Glutamatergic neuron (in vitro differentiated cells): ENCODE results near the gene RFNG. TPM values are rescaled to one million over a fixed set of nuclear protein-coding genes. Genes with fewer than 3 reads are reported as not detected.
A peak's percentile ranks its signal among the peaks of the same experiment; 100 is the strongest.

Source experiments
- DNase-seq: peaks from one replicate; pipeline ENCODE4 v3.0.0; 2022
- H3K27ac Mint-ChIP-seq: one replicate; pipeline ENCODE4 v1.8.0; 2020; ENCODE audit warnings: mild to moderate bottlenecking, mixed read lengths, inconsistent platforms; ENCODE audit not compliant: unreplicated experiment
- H3K27me3 Mint-ChIP-seq: one replicate; pipeline ENCODE4 v1.8.0; 2020; ENCODE audit warnings: mild to moderate bottlenecking, moderate library complexity, mixed read lengths, inconsistent platforms; ENCODE audit not compliant: unreplicated experiment
- H3K36me3 Mint-ChIP-seq: one replicate; pipeline ENCODE4 v1.8.0; 2020; ENCODE audit warnings: mild to moderate bottlenecking, mixed read lengths, inconsistent platforms; ENCODE audit not compliant: unreplicated experiment
- H3K4me1 Mint-ChIP-seq: one replicate; pipeline ENCODE4 v1.8.0; 2020; ENCODE audit warnings: mild to moderate bottlenecking, low read depth, mixed read lengths, inconsistent platforms; ENCODE audit not compliant: unreplicated experiment
- H3K4me3 Mint-ChIP-seq: one replicate; pipeline ENCODE4 v1.8.0; 2020; ENCODE audit warnings: mild to moderate bottlenecking, mixed read lengths, inconsistent platforms; ENCODE audit not compliant: unreplicated experiment
- H3K9me3 Mint-ChIP-seq: one replicate; pipeline ENCODE4 v1.8.0; 2020; ENCODE audit warnings: mild to moderate bottlenecking, moderate library complexity, mixed read lengths, inconsistent platforms; ENCODE audit not compliant: unreplicated experiment
- CTCF ChIP-seq: fragments of 200-600 bp; sonication (generic); IDR thresholded peaks from one replicate; pipeline ENCODE4 v1.5.0; 2021; ENCODE audit not compliant: partially characterized antibody, unreplicated experiment
- total RNA-seq: library from RNA; stranded (reverse); fragmentation: NEBNext Ultra II Directional; extraction: Animal tissue kit (Norgen Biotek cat#: 25700); gene quantifications from one replicate; pipeline ENCODE4 v1.2.1, GENCODE V29; 2021; ENCODE audit not compliant: unreplicated experiment

RFNG gene
- total RNA-seq, 1 donor from 2014 or later: 50.8 TPM

- peak; percentile 97 for DNase-seq
- H3K36me3 Mint-ChIP-seq: no peaks in the 10 kb centered on the region
- H3K4me3 Mint-ChIP-seq: peak within 1 kb of the TSS; percentile 77
- peak; percentile 27 for TF ChIP-seq CTCF
- peaks cover 3% of the 10 kb centered on the region for H3K4me1 Mint-ChIP-seq
- peaks cover 7% of the 10 kb centered on the region for H3K27me3 Mint-ChIP-seq
- peaks cover 10% of the 10 kb centered on the region for H3K9me3 Mint-ChIP-seq
- peak within 1 kb of the TSS; percentile 64 for H3K27ac Mint-ChIP-seq
Observed at GRCh38 chr17:82098169-82098938, 46.7 kb upstream of the RFNG start, which contains the start of gene FASN. Gene FASN (minus strand): TSS chr17:82098236. CDS start chr17:82096445, 1,791 bp downstream.

GRCh38 chr17:82097919-82098168, 46.2 kb upstream of the RFNG start:
- Mint-ChIP-seq H3K27me3 (peaks cover 7% of the 10 kb centered on the region), H3K4me1 (peaks cover 3% of the 10 kb centered on the region), H3K27ac (no peak overlapping the region), H3K36me3 (no peaks in the 10 kb centered on the region), H3K4me3 (no peak overlapping the region), H3K9me3 (peaks cover 10% of the 10 kb centered on the region)
- no peak for DNase-seq
- TF ChIP-seq CTCF: no peak

DNA sequence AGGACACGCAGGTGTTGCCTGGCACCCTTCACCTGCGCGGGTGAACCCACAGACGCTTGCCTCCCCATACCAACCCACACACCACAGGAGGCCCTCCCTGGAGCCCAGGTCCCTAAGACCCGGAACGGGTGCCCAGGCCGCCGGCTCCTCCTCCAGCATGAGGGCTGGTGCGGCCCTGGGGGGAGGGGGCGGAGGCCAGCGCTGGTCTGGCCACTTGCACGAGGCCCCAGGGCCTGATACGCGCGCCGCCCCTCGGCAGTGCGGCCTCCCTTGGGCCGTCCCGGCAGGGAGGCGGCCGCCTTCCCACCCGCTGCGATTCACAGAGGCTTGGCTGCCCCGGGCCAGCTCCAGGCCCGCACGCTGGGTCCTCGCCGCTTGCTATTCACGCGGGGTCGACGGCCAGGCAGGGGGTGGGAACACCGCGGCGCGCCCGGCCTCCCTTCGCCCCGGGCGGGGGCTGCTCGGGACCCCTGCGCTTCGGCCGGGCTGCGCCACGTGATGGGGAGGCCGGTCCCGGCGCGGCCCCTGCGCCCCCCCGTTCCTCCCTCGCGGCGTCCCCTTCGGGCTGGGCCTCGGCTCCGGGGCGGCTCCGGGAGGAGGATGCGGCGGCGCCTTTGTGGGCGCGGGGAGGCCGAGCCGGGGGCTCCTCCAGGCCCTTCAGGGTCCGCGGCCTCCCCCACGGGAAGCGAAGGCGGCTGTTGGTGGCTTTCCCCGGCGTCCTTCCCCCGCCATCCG, 45.7 kb upstream of the RFNG start:
- H3K27me3 Mint-ChIP-seq: peaks cover 5% of the 10 kb centered on the region
- no peaks in the 10 kb centered on the region for H3K36me3 Mint-ChIP-seq
- peak; percentile 77 for DNase-seq
- peak overlapping the region; percentile 77 for H3K4me3 Mint-ChIP-seq
- H3K4me1 Mint-ChIP-seq: peaks cover 3% of the 10 kb centered on the region
- H3K27ac Mint-ChIP-seq: peak overlapping the region; percentile 64
- H3K9me3 Mint-ChIP-seq: peaks cover 8% of the 10 kb centered on the region
- TF ChIP-seq CTCF: no peak

GRCh38 chr17:82096709-82097183, 45.1 kb upstream of the RFNG start:
- TF ChIP-seq CTCF: no peak
- H3K27me3 Mint-ChIP-seq: peaks cover 5% of the 10 kb centered on the region
- H3K4me1 Mint-ChIP-seq: peaks cover 3% of the 10 kb centered on the region
- H3K36me3 Mint-ChIP-seq: no peaks in the 10 kb centered on the region
- DNase-seq: no peak
- peaks cover 6% of the 10 kb centered on the region for H3K9me3 Mint-ChIP-seq
- peak overlapping the region; percentile 64 for H3K27ac Mint-ChIP-seq
- peak overlapping the region; percentile 77 for H3K4me3 Mint-ChIP-seq
